ENCODE data around the gene OR13C5. TPM values are rescaled to one million over a fixed set of nuclear protein-coding genes. Genes with fewer than 3 reads are reported as not detected.
"Not testable (repeated sequence)": the region's sequence is repeated elsewhere in the genome, so short reads cannot be mapped to it uniquely, and the experiment has no call there.

OR13C5 gene, protein sequence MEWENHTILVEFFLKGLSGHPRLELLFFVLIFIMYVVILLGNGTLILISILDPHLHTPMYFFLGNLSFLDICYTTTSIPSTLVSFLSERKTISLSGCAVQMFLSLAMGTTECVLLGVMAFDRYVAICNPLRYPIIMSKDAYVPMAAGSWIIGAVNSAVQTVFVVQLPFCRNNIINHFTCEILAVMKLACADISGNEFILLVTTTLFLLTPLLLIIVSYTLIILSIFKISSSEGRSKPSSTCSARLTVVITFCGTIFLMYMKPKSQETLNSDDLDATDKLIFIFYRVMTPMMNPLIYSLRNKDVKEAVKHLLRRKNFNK
- not detected for total RNA-seq
- 0 reads per million in 2 donors for total RNA-seq

DNA sequence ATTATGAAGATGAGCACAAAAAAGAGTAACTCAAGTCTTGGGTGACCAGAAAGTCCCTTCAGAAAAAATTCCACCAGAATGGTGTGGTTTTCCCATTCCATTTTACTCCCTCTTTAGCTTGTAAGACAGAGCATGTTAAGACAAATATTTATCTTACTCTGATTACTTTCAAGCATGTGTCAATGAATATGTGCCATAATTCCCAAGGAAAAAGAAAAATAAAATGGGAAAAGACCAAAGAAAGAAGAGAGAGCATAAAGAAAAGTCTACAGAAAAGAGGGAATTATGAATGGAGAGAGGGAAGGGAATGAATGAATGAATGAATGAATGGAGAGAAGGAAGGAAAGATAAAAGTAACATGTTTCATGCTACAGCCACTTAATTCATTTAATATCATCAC is at the start of gene OR13C5:
OR13C5 (minus strand) TSS at position 101 of the 400 bp plus-strand sequence; CDS start at position 101, 0 bp downstream.
- H3K9me3 ChIP-seq (ENCODE audit: control insufficient read depth, low read length, poor library complexity, severe bottlenecking); H3K4me3 Mint-ChIP-seq; H3K4me1 Mint-ChIP-seq: not testable (repeated sequence)

DNA sequence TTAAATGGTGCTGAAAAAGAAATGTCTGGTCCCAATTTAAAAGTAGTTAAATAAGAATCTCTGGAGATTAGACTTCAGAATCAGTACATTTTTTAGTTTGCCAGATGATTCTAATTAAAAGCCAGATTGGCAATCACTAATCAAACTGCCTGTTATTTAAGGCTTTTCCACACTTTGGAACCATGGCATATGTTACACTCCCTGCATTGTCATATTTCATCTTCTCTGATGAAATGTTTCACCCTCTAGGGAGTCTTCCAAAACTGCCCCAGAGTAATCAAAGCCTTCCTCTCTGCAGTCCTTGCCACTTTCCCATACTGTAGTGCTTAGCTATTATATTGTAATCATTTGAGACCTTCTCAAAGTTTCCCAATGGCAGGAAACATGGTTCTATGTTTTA is 36.2 kb upstream of the OR13C5 start:
- Mint-ChIP-seq H3K27ac (no peak overlapping the region), H3K4me3 (no peak overlapping the region), H3K27me3 (no peaks in the 10 kb centered on the region), H3K36me3 (ENCODE audit: low read depth) (no peaks in the 10 kb centered on the region), H3K4me1 (no peaks in the 10 kb centered on the region)
- no peaks in the 10 kb centered on the region for H3K9me3 ChIP-seq (ENCODE audit: control insufficient read depth, low read length, poor library complexity, severe bottlenecking)
- DNase-seq (no peak), ATAC-seq (no peak)

More for the DNA sequence above, at the start of gene OR13C5:
- H3K27ac Mint-ChIP-seq; H3K36me3 Mint-ChIP-seq (ENCODE audit: low read depth); H3K27me3 Mint-ChIP-seq; DNase-seq; ATAC-seq: not testable (repeated sequence)

DNA sequence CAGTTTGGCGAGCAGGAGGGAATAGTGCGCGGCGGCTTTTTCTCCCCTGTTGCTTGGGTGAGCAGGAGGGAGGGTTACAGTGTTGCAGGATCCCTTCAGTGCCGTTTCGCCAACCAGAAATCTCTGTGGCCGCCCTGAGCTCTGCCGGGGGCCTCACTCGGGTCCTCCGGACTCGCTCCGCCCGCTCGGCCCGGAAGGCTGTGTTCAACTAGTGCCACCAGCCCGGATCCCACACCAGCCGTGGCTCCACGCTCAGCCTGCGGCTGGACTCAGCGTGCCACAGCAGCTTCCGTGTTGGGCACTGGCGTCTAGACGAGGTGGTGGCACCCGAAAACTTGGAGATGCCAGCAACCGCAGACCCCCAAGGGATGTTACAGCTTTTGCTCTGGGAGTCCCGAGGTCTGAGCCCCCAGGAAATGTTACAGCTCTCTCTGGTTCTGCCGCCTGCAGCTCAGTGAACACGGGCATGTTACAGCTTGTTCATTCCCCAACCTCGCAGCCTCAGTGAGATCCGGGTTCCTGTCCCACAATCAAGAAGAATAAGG is 34.8 kb upstream of the OR13C5 start:
- no peak for DNase-seq
- ATAC-seq: no peak
- H3K4me3 Mint-ChIP-seq: no peak overlapping the region
- H3K27me3 Mint-ChIP-seq: no peaks in the 10 kb centered on the region
- no peaks in the 10 kb centered on the region for H3K36me3 Mint-ChIP-seq (ENCODE audit: low read depth)
- H3K9me3 ChIP-seq (ENCODE audit: control insufficient read depth, low read length, poor library complexity, severe bottlenecking): no peaks in the 10 kb centered on the region
- no peaks in the 10 kb centered on the region for H3K4me1 Mint-ChIP-seq
- no peak overlapping the region for H3K27ac Mint-ChIP-seq

DNA sequence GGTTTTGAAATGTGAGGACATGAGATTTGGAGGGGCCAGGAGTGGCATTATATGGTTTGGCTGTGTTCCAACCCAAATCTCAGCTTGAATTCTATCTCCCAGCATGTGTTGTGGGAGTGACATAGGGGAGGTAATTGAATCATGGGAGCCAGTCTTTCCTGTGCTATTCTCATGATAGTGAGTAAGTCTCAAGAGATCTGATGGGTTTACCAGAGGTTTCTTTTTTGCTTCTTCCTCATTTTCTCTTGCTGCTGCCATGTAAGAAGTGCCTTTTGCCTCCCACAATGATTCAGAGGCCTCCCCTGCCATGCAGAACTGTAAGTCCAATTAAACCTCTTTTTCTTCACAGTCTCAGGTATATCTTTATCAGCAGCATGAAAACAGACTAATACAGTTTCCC is 26.8 kb upstream of the OR13C5 start:
- ATAC-seq; H3K36me3 Mint-ChIP-seq (ENCODE audit: low read depth); H3K9me3 ChIP-seq (ENCODE audit: control insufficient read depth, low read length, poor library complexity, severe bottlenecking): not testable (repeated sequence)

DNA sequence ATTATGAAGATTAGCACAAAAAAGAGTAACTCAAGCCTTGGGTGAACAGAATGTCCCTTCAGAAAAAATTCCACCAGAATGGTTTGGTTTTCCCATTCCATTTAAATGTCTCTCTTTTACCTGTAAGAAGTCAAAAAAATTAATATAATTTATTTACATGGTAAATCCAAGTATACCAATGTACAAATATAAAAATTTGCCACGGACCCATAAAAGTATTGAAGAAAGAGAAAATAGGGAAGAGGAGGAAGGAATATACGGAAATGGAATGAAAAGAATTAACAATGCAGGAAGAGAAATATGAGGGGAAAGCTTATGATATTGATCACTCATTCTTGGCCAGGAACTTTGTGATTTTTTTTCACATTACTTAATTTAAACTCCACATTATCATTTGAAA is 18.9 kb upstream of the OR13C5 start, which contains the start of gene OR13C9:
OR13C9 (minus strand) TSS at position 101 of the 400 bp plus-strand sequence; CDS start at position 101, 0 bp downstream.
- Mint-ChIP-seq H3K36me3 (ENCODE audit: low read depth) (no peaks in the 10 kb centered on the region), H3K27ac (no peak within 1 kb of the TSS), H3K27me3 (peaks cover 4% of the 10 kb centered on the region), H3K4me1 (no peaks in the 10 kb centered on the region), H3K4me3 (no peak within 1 kb of the TSS)
- ATAC-seq (no peak), DNase-seq (no peak)
- H3K9me3 ChIP-seq (ENCODE audit: control insufficient read depth, low read length, poor library complexity, severe bottlenecking): no peaks in the 10 kb centered on the region

More for the DNA sequence above, 26.8 kb upstream of the OR13C5 start:
- H3K27ac Mint-ChIP-seq, H3K27me3 Mint-ChIP-seq, H3K4me3 Mint-ChIP-seq, DNase-seq, H3K4me1 Mint-ChIP-seq: not testable (repeated sequence)

DNA sequence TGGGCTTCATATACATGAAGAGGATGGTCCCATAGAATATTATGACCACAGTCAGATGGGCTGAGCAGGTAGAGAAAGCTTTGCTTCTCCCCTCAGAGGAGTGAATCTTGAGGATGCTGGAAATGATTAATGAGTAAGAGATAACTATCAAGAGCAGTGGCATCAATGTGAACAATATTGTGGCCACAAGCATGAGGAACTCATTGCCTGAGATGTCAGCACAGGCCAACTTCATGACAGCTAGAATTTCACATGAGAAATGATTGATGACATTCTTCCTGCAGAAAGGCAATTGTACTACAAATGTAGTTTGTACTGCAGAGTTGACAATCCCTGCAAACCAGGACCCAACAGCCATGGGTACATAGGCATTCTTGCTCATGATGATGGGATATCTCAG is 18.2 kb upstream of the OR13C5 start:
- Mint-ChIP-seq H3K27me3 (peaks cover 4% of the 10 kb centered on the region), H3K27ac (no peak overlapping the region), H3K36me3 (ENCODE audit: low read depth) (no peaks in the 10 kb centered on the region), H3K4me1 (no peaks in the 10 kb centered on the region), H3K4me3 (no peak overlapping the region)
- H3K9me3 ChIP-seq (ENCODE audit: control insufficient read depth, low read length, poor library complexity, severe bottlenecking): no peaks in the 10 kb centered on the region
- ATAC-seq (no peak), DNase-seq (no peak)

DNA sequence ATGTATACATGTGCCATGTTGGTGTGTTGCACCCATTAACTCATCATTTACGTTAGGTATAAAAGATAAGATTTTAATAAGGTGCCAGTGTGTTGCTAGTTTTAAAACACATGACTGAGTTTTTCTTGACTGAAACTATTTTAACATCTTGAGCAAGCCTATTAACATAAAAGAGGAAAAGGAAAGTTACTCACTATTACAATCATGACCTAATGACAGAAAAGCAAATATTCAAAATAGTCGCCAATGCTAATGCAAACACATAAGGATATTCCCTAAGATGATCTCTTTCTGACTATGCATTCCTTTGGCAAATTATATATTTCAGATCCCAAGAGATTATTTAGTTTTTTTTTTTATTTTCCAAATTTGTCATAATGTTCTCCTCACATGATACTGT is 12.0 kb upstream of the OR13C5 start:
- H3K4me1 Mint-ChIP-seq: no peaks in the 10 kb centered on the region
- DNase-seq (no peak), ATAC-seq (no peak)
- no peaks in the 10 kb centered on the region for H3K27me3 Mint-ChIP-seq
- H3K4me3 Mint-ChIP-seq: no peak overlapping the region
- H3K36me3 Mint-ChIP-seq (ENCODE audit: low read depth): no peaks in the 10 kb centered on the region
- H3K27ac Mint-ChIP-seq: no peak overlapping the region
- no peaks in the 10 kb centered on the region for H3K9me3 ChIP-seq (ENCODE audit: control insufficient read depth, low read length, poor library complexity, severe bottlenecking)

DNA sequence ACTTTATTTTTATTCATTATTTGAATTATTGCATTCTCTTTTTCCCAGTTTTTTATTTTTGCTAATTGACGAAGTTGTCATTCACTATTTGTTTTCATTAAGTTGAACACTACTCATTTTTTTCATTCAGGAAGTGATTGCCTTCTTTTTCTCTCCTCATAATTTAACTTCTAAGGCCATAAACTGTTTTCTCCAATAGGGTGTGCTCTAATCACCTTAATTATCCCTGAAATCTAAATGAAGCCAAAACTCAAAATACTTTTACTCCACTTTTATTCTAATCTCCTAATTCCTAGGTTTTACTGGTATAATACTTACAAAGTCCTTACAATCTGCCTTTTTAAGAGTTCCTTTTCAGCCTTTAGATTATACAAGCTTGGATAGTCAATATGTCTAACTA is 9.1 kb upstream of the OR13C5 start:
- peaks cover 5% of the 10 kb centered on the region for H3K27me3 Mint-ChIP-seq
- H3K9me3 ChIP-seq (ENCODE audit: control insufficient read depth, low read length, poor library complexity, severe bottlenecking): no peaks in the 10 kb centered on the region
- H3K4me3 Mint-ChIP-seq: no peak overlapping the region

DNA sequence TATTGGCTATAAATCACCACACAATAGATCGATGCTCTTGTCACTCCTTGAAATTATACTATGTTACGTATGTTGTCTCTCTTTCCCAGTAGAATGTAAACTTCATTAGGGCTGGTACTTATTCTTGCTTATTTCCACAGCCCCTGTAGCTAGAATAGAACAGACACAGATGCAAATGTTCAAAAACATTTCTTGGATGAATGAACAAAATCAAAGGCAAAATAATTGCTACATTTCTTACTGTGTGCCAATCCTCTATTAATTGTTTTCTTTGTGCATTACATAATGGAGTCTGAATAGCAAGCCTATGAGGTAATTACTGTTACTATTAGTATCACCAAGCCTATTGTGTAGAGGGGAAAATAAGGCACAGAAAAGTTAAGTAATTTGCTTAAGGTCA is 6.9 kb upstream of the OR13C5 start:
- Mint-ChIP-seq H3K4me3 (no peak overlapping the region), H3K27ac (no peak overlapping the region), H3K36me3 (ENCODE audit: low read depth) (no peaks in the 10 kb centered on the region), H3K4me1 (no peaks in the 10 kb centered on the region), H3K27me3 (peaks cover 9% of the 10 kb centered on the region)
- H3K9me3 ChIP-seq (ENCODE audit: control insufficient read depth, low read length, poor library complexity, severe bottlenecking): no peaks in the 10 kb centered on the region
- DNase-seq: no peak
- no peak for ATAC-seq

More for the DNA sequence above, 9.1 kb upstream of the OR13C5 start:
- H3K27ac Mint-ChIP-seq: no peak overlapping the region
- DNase-seq: no peak
- H3K4me1 Mint-ChIP-seq: no peaks in the 10 kb centered on the region
- no peaks in the 10 kb centered on the region for H3K36me3 Mint-ChIP-seq (ENCODE audit: low read depth)
- no peak for ATAC-seq

DNA sequence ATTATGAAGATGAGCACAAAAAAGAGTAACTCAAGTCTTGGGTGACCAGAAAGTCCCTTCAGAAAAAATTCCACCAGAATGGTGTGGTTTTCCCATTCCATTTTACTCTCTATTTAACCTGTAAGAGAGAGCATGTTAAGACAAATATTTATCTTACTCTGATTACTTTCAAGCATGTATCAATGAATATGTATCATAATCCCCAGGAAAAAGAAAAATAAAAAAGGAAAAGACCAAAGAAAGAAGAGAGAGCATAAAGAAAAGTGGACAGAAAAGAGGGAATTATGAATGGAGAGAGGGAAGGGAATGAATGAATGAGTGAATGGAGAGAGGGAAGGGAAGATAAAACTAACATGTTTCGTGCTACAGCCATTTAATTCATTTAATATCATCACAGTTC is 6.3 kb upstream of the OR13C5 start, which contains the start of gene OR13C2:
OR13C2 (minus strand) TSS at position 101 of the 400 bp plus-strand sequence; CDS start at position 101, 0 bp downstream.
- not testable (repeated sequence) for H3K4me1 Mint-ChIP-seq; H3K27ac Mint-ChIP-seq; H3K36me3 Mint-ChIP-seq (ENCODE audit: low read depth); H3K4me3 Mint-ChIP-seq; H3K27me3 Mint-ChIP-seq; DNase-seq; H3K9me3 ChIP-seq (ENCODE audit: control insufficient read depth, low read length, poor library complexity, severe bottlenecking); ATAC-seq

DNA sequence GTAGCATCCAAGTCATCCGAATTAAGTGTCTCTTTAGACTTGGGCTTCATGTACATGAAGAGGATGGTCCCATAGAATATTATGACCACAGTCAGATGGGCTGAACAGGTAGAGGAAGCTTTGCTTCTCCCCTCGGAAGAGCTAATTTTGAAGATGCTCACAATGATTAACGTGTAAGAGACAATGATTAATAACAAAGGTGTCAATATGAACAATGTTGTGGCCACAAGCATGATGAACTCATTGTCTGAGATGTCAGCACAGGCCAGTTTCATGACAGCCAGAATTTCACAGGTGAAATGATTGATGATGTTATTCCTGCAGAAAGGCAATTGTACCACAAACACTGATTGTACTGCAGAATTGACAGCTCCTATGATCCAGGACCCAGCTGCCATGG is 5.6 kb upstream of the OR13C5 start:
- no peaks in the 10 kb centered on the region for H3K36me3 Mint-ChIP-seq (ENCODE audit: low read depth)
- no peak for DNase-seq
- peaks cover 9% of the 10 kb centered on the region for H3K27me3 Mint-ChIP-seq
- ATAC-seq: no peak
- no peak overlapping the region for H3K27ac Mint-ChIP-seq
- H3K9me3 ChIP-seq (ENCODE audit: control insufficient read depth, low read length, poor library complexity, severe bottlenecking): no peaks in the 10 kb centered on the region
- no peaks in the 10 kb centered on the region for H3K4me1 Mint-ChIP-seq
- H3K4me3 Mint-ChIP-seq: no peak overlapping the region

DNA sequence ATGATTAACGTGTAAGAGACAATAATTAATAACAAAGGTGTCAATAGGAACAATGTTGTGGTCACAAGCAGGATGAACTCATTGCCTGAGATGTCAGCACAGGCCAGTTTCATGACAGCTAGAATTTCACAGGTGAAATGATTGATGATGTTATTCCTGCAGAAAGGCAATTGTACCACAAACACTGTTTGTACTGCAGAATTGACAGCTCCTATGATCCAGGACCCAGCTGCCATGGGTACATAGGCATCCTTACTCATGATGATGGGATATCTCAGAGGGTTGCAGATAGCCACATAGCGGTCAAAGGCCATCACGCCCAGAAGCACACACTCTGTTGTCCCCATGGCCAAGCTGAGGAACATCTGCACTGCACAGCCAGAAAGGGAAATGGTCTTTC is 464 bp downstream of the OR13C5 start:
- not testable (repeated sequence) for ATAC-seq; H3K27me3 Mint-ChIP-seq; H3K9me3 ChIP-seq (ENCODE audit: control insufficient read depth, low read length, poor library complexity, severe bottlenecking); DNase-seq; H3K36me3 Mint-ChIP-seq (ENCODE audit: low read depth); H3K4me1 Mint-ChIP-seq; H3K27ac Mint-ChIP-seq; H3K4me3 Mint-ChIP-seq

DNA sequence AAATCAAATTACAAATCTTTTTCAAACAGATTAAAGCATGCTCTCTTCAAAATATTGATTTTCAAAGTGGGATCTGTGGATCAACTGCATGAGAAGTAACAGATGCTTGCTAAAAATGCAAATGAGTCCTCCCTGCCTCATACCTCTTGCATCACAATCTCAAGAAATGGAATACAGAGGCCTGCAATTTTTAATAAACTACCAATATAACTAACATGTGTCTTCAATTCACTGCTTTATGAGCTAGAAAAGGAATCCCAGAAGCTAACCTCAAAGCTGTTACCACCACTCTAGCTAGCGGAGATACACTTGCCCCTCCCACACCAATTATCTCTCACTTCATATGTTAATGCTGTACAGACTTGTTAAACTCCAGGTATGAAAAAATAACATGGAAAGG is 9.6 kb downstream of the OR13C5 start:
- no peaks in the 10 kb centered on the region for H3K27me3 Mint-ChIP-seq
- no peaks in the 10 kb centered on the region for H3K4me1 Mint-ChIP-seq
- ATAC-seq (no peak), DNase-seq (no peak)
- H3K9me3 ChIP-seq (ENCODE audit: control insufficient read depth, low read length, poor library complexity, severe bottlenecking): no peaks in the 10 kb centered on the region
- no peak overlapping the region for H3K27ac Mint-ChIP-seq
- H3K4me3 Mint-ChIP-seq: no peak overlapping the region
- H3K36me3 Mint-ChIP-seq (ENCODE audit: low read depth): peaks cover 2% of the 10 kb centered on the region

All from T-helper 17 cell (primary cell).